H9 (cell line): ENCODE measurements around the gene ZNF415. TPM values are rescaled to one million over a fixed set of nuclear protein-coding genes. Genes with fewer than 3 reads are reported as not detected.

Source experiments
- DNase-seq: peaks from one replicate; pipeline ENCODE4 v3.0.0-alpha.2; 2017
- H2AFZ ChIP-seq: one replicate; pipeline ENCODE4 v1.6.1; 2013; ENCODE audit warnings: mild to moderate bottlenecking, low read length, control low read depth, moderate library complexity
- H2AK5ac ChIP-seq: 2 replicates; pipeline ENCODE4 v1.6.1; 2013; ENCODE audit warnings: low read length, control low read depth, mixed read lengths; ENCODE audit not compliant: insufficient read length
- H2BK120ac ChIP-seq: one replicate; pipeline ENCODE4 v1.6.1; 2013; ENCODE audit warnings: low read depth, mild to moderate bottlenecking, low read length, control low read depth, inconsistent platforms; ENCODE audit not compliant: poor library complexity, severe bottlenecking
- H2BK12ac ChIP-seq: 2 replicates; pipeline ENCODE4 v1.6.1; 2013; ENCODE audit warnings: low read length, control low read depth, mixed read lengths, low read depth; ENCODE audit not compliant: insufficient read length
- H2BK15ac ChIP-seq: 2 replicates; pipeline ENCODE4 v1.6.1; 2013; ENCODE audit warnings: low read depth, low read length, control low read depth
- H2BK20ac ChIP-seq: one replicate; pipeline ENCODE4 v1.6.1; 2013; ENCODE audit warnings: low read depth, mild to moderate bottlenecking, low read length, control low read depth, inconsistent platforms; ENCODE audit not compliant: poor library complexity, severe bottlenecking
- H2BK5ac ChIP-seq: 2 replicates; pipeline ENCODE4 v1.6.1; 2013; ENCODE audit warnings: low read length, control low read depth, mixed read lengths; ENCODE audit not compliant: insufficient read length
- H3K14ac ChIP-seq: 2 replicates; pipeline ENCODE4 v1.6.1; 2013; ENCODE audit warnings: low read length, control low read depth; ENCODE audit not compliant: insufficient read depth
- H3K18ac ChIP-seq: 2 replicates; pipeline ENCODE4 v1.6.1; 2013; ENCODE audit warnings: low read depth, mild to moderate bottlenecking, mixed read lengths, low read length, control low read depth; ENCODE audit not compliant: insufficient read length
- H3K23ac ChIP-seq: 2 replicates; pipeline ENCODE4 v1.6.1; 2013; ENCODE audit warnings: low read length, control low read depth, mixed read lengths, low read depth; ENCODE audit not compliant: insufficient read length
- H3K23me2 ChIP-seq: 2 replicates; pipeline ENCODE4 v1.6.1; 2013; ENCODE audit warnings: low read depth, mild to moderate bottlenecking, mixed read lengths, low read length, control low read depth; ENCODE audit not compliant: insufficient read length, poor library complexity, severe bottlenecking
- H3K27ac ChIP-seq: 2 replicates; pipeline ENCODE4 v1.5.1; 2013; ENCODE audit warnings: low read length, control low read depth, mixed read lengths, low read depth; ENCODE audit not compliant: insufficient read length
- H3K27me3 ChIP-seq: 2 replicates; pipeline ENCODE4 v1.6.1; 2013; ENCODE audit warnings: low read length, control low read depth, inconsistent platforms; ENCODE audit not compliant: insufficient read depth
- H3K4ac ChIP-seq: 2 replicates; pipeline ENCODE4 v1.6.1; 2013; ENCODE audit warnings: low read depth, mild to moderate bottlenecking, control low read depth, inconsistent platforms, low read length, moderate library complexity
- H3K4me1 ChIP-seq: 2 replicates; pipeline ENCODE4 v1.6.1; 2013; ENCODE audit warnings: low read length, control low read depth, inconsistent platforms; ENCODE audit not compliant: insufficient read depth
- H3K4me2 ChIP-seq: 2 replicates; pipeline ENCODE4 v1.6.1; 2013; ENCODE audit warnings: low read length, control low read depth, mixed read lengths; ENCODE audit not compliant: insufficient read length, insufficient read depth
- H3K56ac ChIP-seq: 2 replicates; pipeline ENCODE4 v1.6.1; 2013; ENCODE audit warnings: low read depth, mild to moderate bottlenecking, mixed read lengths, low read length, control low read depth; ENCODE audit not compliant: insufficient read length
- H3K79me1 ChIP-seq: 2 replicates; pipeline ENCODE4 v1.6.1; 2013; ENCODE audit warnings: low read depth, mild to moderate bottlenecking, moderate library complexity, low read length, control low read depth, inconsistent platforms; ENCODE audit not compliant: insufficient read depth, poor library complexity, severe bottlenecking
- H3K79me2 ChIP-seq: 2 replicates; pipeline ENCODE4 v1.6.1; 2013; ENCODE audit warnings: low read length, control low read depth, inconsistent platforms; ENCODE audit not compliant: insufficient read depth
- H3K9ac ChIP-seq: 2 replicates; pipeline ENCODE4 v1.6.1; 2013; ENCODE audit warnings: low read length, control low read depth, mixed read lengths; ENCODE audit not compliant: insufficient read length; ENCODE audit errors: extremely low read depth
- H3K9me3 ChIP-seq: one replicate; pipeline ENCODE4 v1.6.1; 2013; ENCODE audit warnings: low read depth, low read length, inconsistent platforms; ENCODE audit not compliant: control insufficient read depth
- H3T11ph ChIP-seq: one replicate; pipeline ENCODE4 v1.6.1; 2013; ENCODE audit warnings: mild to moderate bottlenecking, low read length, control low read depth, inconsistent platforms
- H4K20me1 ChIP-seq: one replicate; pipeline ENCODE4 v1.6.1; 2013; ENCODE audit not compliant: control insufficient read depth, insufficient read length, insufficient read depth
- H4K5ac ChIP-seq: 2 replicates; pipeline ENCODE4 v1.6.1; 2013; ENCODE audit warnings: low read depth, mild to moderate bottlenecking, mixed read lengths, low read length, control low read depth; ENCODE audit not compliant: insufficient read length
- H4K8ac ChIP-seq: replicated peaks from 2 replicates; pipeline ENCODE4 v1.6.1; 2013; ENCODE audit warnings: low read length, control low read depth, mixed read lengths, low read depth; ENCODE audit not compliant: insufficient read length
- H4K91ac ChIP-seq: 2 replicates; pipeline ENCODE4 v1.6.1; 2013; ENCODE audit warnings: low read depth, mild to moderate bottlenecking, moderate library complexity, mixed read lengths, low read length, control low read depth; ENCODE audit not compliant: insufficient read length
- H3K27ac Mint-ChIP-seq, 3 experiments: 2 replicates in 2 of 3; 3 replicates in 1 of 3; pipeline ENCODE4 v1.8.0; 2020 to 2021; ENCODE audit warnings: mixed read lengths in 3 of 3, mild to moderate bottlenecking in 1 of 3, moderate library complexity in 1 of 3
- H3K27me3 Mint-ChIP-seq: 2 replicates; pipeline ENCODE4 v1.8.0; 2021; ENCODE audit warnings: low read depth, mild to moderate bottlenecking, moderate library complexity, mixed read lengths
- H3K36me3 Mint-ChIP-seq, 3 experiments: 2 replicates in 2 of 3; 3 replicates in 1 of 3; pipeline ENCODE4 v1.8.0; 2020 to 2021; ENCODE audit warnings: low read depth in 3 of 3, mixed read lengths in 3 of 3; ENCODE audit not compliant: insufficient read depth in 1 of 3
- H3K4me1 Mint-ChIP-seq, 2 experiments: 2 replicates each; pipeline ENCODE4 v1.8.0; 2020; ENCODE audit warnings: mixed read lengths in 2 of 2
- H3K4me3 Mint-ChIP-seq, 2 experiments: 2 replicates in 1 of 2; 3 replicates in 1 of 2; pipeline ENCODE4 v1.8.0; 2020 to 2021; ENCODE audit warnings: mild to moderate bottlenecking in 2 of 2, mixed read lengths in 2 of 2, moderate library complexity in 1 of 2
- H3K9me3 Mint-ChIP-seq, 2 experiments: 2 replicates in 1 of 2; 3 replicates in 1 of 2; pipeline ENCODE4 v1.8.0; 2020; ENCODE audit warnings: mild to moderate bottlenecking in 2 of 2, mixed read lengths in 2 of 2, moderate library complexity in 1 of 2
- total RNA-seq: library from RNA; stranded (reverse); gene quantifications from 2 replicates; pipeline ENCODE4 v1.2.1, GENCODE V29; 2021
- TF ChIP-seq, protein P1 (sequence below): fragments of 200-600 bp; sonication (generic); conservative IDR thresholded peaks from 3 replicates; pipeline ENCODE4 v1.8.0; 2021; ENCODE audit warnings: antibody characterized with exemption, mild to moderate bottlenecking

ZNF415 gene
- total RNA-seq, 1 experiment from 2014 or later = 12.3 TPM

DNA sequence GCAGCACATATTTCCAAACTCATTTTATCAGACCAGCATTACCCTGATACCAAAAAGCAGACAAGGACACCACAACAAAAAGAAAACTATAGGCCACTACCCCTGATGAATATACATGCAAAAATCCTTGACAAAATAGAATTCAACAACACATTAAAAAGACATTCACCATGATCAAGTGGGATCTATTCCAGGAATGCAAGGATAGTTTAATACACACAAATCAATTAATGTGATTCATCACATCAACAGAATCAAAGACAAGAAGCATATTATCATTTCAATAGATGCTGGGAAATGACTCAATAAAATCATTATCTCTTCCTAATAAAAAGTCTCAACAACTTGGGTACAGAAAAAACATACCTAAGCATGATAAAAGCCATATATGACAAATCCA is 14.9 kb upstream of the ZNF415 start:
- peaks cover 10% of the 10 kb centered on the region for H3K9me3 ChIP-seq
- H3K27ac ChIP-seq = no peak overlapping the region

More for the DNA sequence above, 14.9 kb upstream of the ZNF415 start:
- Histone ChIP-seq H4K5ac (no peak overlapping the region), H3K18ac (no peak overlapping the region), H2BK20ac (no peak overlapping the region), H3T11ph (no peak overlapping the region), H3K56ac (no peak overlapping the region), H3K9ac (no peak overlapping the region), H3K79me2 (no peaks in the 10 kb centered on the region), H4K91ac (no peak overlapping the region), H2AFZ (no peak overlapping the region), H3K14ac (no peak overlapping the region), H2BK120ac (no peak overlapping the region), H3K4me1 (no peaks in the 10 kb centered on the region), H2AK5ac (no peak overlapping the region), H4K20me1 (no peaks in the 10 kb centered on the region), H2BK5ac (no peak overlapping the region), H2BK15ac (no peak overlapping the region), H3K79me1 (no peaks in the 10 kb centered on the region), H3K4ac (no peak overlapping the region), H3K4me2 (no peak overlapping the region), H3K23ac (no peak overlapping the region), H3K23me2 (no peaks in the 10 kb centered on the region), H3K27me3 (no peaks in the 10 kb centered on the region; the same call in 1 of the 2 replicates), H2BK12ac (no peak overlapping the region), H4K8ac (no peak overlapping the region)
- H3K4me3 Mint-ChIP-seq = no peak overlapping the region
- TF ChIP-seq, protein P1, sequence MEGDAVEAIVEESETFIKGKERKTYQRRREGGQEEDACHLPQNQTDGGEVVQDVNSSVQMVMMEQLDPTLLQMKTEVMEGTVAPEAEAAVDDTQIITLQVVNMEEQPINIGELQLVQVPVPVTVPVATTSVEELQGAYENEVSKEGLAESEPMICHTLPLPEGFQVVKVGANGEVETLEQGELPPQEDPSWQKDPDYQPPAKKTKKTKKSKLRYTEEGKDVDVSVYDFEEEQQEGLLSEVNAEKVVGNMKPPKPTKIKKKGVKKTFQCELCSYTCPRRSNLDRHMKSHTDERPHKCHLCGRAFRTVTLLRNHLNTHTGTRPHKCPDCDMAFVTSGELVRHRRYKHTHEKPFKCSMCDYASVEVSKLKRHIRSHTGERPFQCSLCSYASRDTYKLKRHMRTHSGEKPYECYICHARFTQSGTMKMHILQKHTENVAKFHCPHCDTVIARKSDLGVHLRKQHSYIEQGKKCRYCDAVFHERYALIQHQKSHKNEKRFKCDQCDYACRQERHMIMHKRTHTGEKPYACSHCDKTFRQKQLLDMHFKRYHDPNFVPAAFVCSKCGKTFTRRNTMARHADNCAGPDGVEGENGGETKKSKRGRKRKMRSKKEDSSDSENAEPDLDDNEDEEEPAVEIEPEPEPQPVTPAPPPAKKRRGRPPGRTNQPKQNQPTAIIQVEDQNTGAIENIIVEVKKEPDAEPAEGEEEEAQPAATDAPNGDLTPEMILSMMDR = no peak
- no peak for DNase-seq
- peaks cover 60 to 64% of the 10 kb centered on the region in 2 experiments for H3K9me3 Mint-ChIP-seq
- no peaks in the 10 kb centered on the region for H3K27me3 Mint-ChIP-seq
- H3K27ac Mint-ChIP-seq = no peak overlapping the region
- H3K36me3 Mint-ChIP-seq = peaks cover 81 to 85% (median 81%) of the 10 kb centered on the region in 3 experiments
- H3K4me1 Mint-ChIP-seq = no peaks in the 10 kb centered on the region
